GM21447 (cell line): ENCODE data around the gene SOX6.

ENCODE experiments used
- ATAC-seq: cut with Tn5 transposase; IDR thresholded peaks from one replicate; pipeline ENCODE4 v1.9.1; 2021; ENCODE audit not compliant: unreplicated experiment

The SOX6 gene

GRCh38 chr11:16279524-16279923 lies 76.8 kb downstream of the SOX6 start:
- no peak for ATAC-seq

- ATAC-seq: no peak
Observed at GRCh38 chr11:16278979-16279378, 77.4 kb downstream of the SOX6 start.

- no peak for ATAC-seq
Observed at GRCh38 chr11:16278273-16278672, 78.1 kb downstream of the SOX6 start.

- no peak for ATAC-seq
Observed at GRCh38 chr11:16276251-16276650, 80.1 kb downstream of the SOX6 start.

- no peak for ATAC-seq
Observed at GRCh38 chr11:16271258-16271657, 85.1 kb downstream of the SOX6 start.

- ATAC-seq: no peak
Observed at GRCh38 chr11:16266021-16266420, 90.3 kb downstream of the SOX6 start.

- no peak for ATAC-seq
Observed at GRCh38 chr11:16265022-16265421, 91.3 kb downstream of the SOX6 start.

GRCh38 chr11:16262645-16262955 lies 93.7 kb downstream of the SOX6 start:
- ATAC-seq: no peak

- peak; percentile 79 for ATAC-seq
Observed at GRCh38 chr11:16261836-16262644, 94.3 kb downstream of the SOX6 start.

- no peak for ATAC-seq
Observed at GRCh38 chr11:16252373-16252772, 104.0 kb downstream of the SOX6 start.

- ATAC-seq: no peak
Observed at GRCh38 chr11:16248248-16248647, 108.1 kb downstream of the SOX6 start.

GRCh38 chr11:16242806-16243205 lies 113.5 kb downstream of the SOX6 start:
- ATAC-seq: no peak

- no peak for ATAC-seq
Observed at GRCh38 chr11:16240687-16241086, 115.7 kb downstream of the SOX6 start.

GRCh38 chr11:16239141-16240105 lies 116.9 kb downstream of the SOX6 start:
- no peak for ATAC-seq

GRCh38 chr11:16226245-16226644 lies 130.1 kb downstream of the SOX6 start:
- ATAC-seq: no peak

GRCh38 chr11:16225623-16226022 lies 130.7 kb downstream of the SOX6 start:
- no peak for ATAC-seq

GRCh38 chr11:16223558-16223957 lies 132.8 kb downstream of the SOX6 start:
- ATAC-seq: no peak

- no peak for ATAC-seq
Observed at GRCh38 chr11:16217631-16218030, 138.7 kb downstream of the SOX6 start.

GRCh38 chr11:16216831-16217230 lies 139.5 kb downstream of the SOX6 start:
- no peak for ATAC-seq

- ATAC-seq: no peak
Observed at GRCh38 chr11:16215352-16215751, 141.0 kb downstream of the SOX6 start.

- ATAC-seq: no peak
Observed at GRCh38 chr11:16211407-16211806, 144.9 kb downstream of the SOX6 start.

- ATAC-seq: no peak
Observed at GRCh38 chr11:16204261-16204660, 152.1 kb downstream of the SOX6 start.
